GM12891 (cell line): ENCODE results near the gene CYP26C1.

Experiments
- POLR2A ChIP-seq: IDR thresholded peaks from 2 replicates; pipeline ENCODE4 v1.6.1; 2011; ENCODE audit warnings: low read depth, low read length, control low read depth
- POLR2AphosphoS5 ChIP-seq: IDR thresholded peaks from 2 replicates; pipeline ENCODE4 v1.6.1; 2011; ENCODE audit warnings: low read depth, low read length, control low read depth
- TAF1 ChIP-seq: IDR thresholded peaks from 2 replicates; pipeline ENCODE4 v1.6.1; 2011; ENCODE audit warnings: low read depth, low read length, control low read depth

- TF ChIP-seq POLR2A (no peak), TAF1 (no peak), POLR2AphosphoS5 (no peak)
Observed at GRCh38 chr10:93032105-93032808, 28.3 kb upstream of the CYP26C1 start.
